ENCODE measurements around the gene RARRES1. TPM values are rescaled to one million over a fixed set of nuclear protein-coding genes. Genes with fewer than 3 reads are reported as not detected.

RARRES1 gene
- total RNA-seq, 1 experiment from 2014 or later = 0.35 TPM

DNA sequence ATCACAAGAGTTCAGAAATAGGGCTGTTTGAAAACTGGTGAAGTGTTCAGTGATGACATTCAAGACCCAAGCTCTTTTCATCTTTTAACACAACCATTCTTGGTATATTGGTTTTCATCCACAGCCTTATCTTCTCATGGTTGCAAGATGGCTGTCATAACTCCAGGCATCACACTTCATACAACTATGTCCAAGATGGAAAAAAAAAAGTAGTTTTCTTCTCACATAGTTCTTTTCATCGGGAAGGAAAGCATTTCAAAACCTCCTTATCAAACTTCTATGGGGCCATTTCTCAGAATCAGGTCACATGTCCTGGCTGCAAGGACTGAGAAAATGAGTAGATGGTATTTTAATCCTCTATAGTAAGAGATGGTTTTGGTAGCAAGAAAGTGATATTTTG is 48.5 kb upstream of the RARRES1 start (continued):
- TF ChIP-seq, protein P1, sequence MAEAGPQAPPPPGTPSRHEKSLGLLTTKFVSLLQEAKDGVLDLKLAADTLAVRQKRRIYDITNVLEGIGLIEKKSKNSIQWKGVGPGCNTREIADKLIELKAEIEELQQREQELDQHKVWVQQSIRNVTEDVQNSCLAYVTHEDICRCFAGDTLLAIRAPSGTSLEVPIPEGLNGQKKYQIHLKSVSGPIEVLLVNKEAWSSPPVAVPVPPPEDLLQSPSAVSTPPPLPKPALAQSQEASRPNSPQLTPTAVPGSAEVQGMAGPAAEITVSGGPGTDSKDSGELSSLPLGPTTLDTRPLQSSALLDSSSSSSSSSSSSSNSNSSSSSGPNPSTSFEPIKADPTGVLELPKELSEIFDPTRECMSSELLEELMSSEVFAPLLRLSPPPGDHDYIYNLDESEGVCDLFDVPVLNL (CRISPR knock-in tag; IDR thresholded peaks at IDR 0.05; ENCODE audit: borderline replicate concordance, low read depth) = no peak

DNA sequence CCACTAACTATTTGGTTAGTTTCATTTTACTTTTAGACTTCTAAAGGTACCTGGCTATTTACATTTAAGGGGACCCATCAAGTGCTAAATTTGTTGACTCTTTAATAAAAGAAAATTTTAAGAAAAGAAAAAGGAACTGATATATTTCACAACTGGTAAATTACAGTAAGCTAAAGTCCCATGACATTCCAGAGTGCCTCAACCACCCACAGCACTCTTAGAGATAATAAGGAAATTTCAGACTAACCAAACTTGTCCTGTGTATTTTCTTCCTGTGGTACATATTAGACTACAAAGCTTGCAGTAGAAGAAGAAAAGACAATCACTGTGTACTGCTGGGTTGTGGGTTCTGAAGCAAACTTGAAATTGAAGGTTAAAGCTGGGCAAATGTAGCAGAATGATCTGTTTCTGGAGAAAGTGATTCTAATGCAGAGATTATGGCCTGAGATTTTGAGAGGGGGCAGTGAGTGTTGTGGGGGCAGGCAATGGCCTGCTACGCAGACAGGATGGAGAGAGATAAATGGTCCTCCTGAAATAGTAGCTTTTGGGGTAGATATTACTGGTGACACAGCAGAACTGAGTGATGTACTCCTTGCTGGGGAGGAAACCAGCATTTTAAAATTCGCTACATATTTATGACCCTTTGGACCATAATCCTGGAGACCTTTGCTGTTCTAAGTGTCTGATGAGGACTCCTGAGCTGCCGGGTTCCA is 45.1 kb upstream of the RARRES1 start:
- no peak for TF ChIP-seq FOXP1 (CRISPR knock-in tag; IDR thresholded peaks at IDR 0.05; ENCODE audit: borderline replicate concordance)
- no peak for TF ChIP-seq OVOL2 (CRISPR knock-in tag; IDR thresholded peaks at IDR 0.05; ENCODE audit: borderline replicate concordance)
- TF ChIP-seq CREM (CRISPR knock-in tag; IDR thresholded peaks at IDR 0.05) = no peak
- TF ChIP-seq, protein P2, sequence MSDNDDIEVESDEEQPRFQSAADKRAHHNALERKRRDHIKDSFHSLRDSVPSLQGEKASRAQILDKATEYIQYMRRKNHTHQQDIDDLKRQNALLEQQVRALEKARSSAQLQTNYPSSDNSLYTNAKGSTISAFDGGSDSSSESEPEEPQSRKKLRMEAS (CRISPR knock-in tag; IDR thresholded peaks at IDR 0.05) = no peak
- no peak for TF ChIP-seq ATF1 (CRISPR knock-in tag; IDR thresholded peaks at IDR 0.05)
- TF ChIP-seq STAT6 (CRISPR knock-in tag; conservative IDR thresholded peaks at IDR 0.05; ENCODE audit: low read depth) = no peak
- no peak for TF ChIP-seq SMAD3 (CRISPR knock-in tag; IDR thresholded peaks at IDR 0.05; ENCODE audit: borderline replicate concordance)
- TF ChIP-seq ZNF138 (CRISPR knock-in tag; conservative IDR thresholded peaks at IDR 0.05) = no peak
- TF ChIP-seq, protein P3, sequence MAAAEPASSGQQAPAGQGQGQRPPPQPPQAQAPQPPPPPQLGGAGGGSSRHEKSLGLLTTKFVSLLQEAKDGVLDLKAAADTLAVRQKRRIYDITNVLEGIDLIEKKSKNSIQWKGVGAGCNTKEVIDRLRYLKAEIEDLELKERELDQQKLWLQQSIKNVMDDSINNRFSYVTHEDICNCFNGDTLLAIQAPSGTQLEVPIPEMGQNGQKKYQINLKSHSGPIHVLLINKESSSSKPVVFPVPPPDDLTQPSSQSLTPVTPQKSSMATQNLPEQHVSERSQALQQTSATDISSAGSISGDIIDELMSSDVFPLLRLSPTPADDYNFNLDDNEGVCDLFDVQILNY (CRISPR knock-in tag; IDR thresholded peaks at IDR 0.05) = no peak
- no peak for TF ChIP-seq NR2C2 (CRISPR knock-in tag; IDR thresholded peaks at IDR 0.05)
- TF ChIP-seq JAZF1 (CRISPR knock-in tag; IDR thresholded peaks at IDR 0.05) = no peak
- TF ChIP-seq NFYB (CRISPR knock-in tag; conservative IDR thresholded peaks at IDR 0.05; ENCODE audit: low read depth) = no peak
- TF ChIP-seq CBFB (CRISPR knock-in tag; IDR thresholded peaks at IDR 0.05; ENCODE audit: low read depth) = no peak
- no peak for TF ChIP-seq EMX1 (CRISPR knock-in tag; IDR thresholded peaks at IDR 0.05)
- TF ChIP-seq CREB1 (CRISPR knock-in tag; IDR thresholded peaks at IDR 0.05) = no peak
- no peak for TF ChIP-seq ZNF396 (CRISPR knock-in tag; IDR thresholded peaks at IDR 0.05; ENCODE audit: borderline replicate concordance)
- H3K27me3 Mint-ChIP-seq (ENCODE audit: low read depth) = no peaks in the 10 kb centered on the region
- ChIA-PET POLR2A (no interaction called here), CTCF (interaction anchor here (1.1 to 1.4 kb wide), 3 partner anchors 14 to 50 kb away, joined by 3 to 5 read pairs (median 4); no protein-coding TSS in a partner anchor)
- H3K36me3 Mint-ChIP-seq = no peaks in the 10 kb centered on the region
- no peak for ATAC-seq
- no peaks in the 10 kb centered on the region for H3K4me1 Mint-ChIP-seq
- DNase-seq (ENCODE audit: low spot score) = no peak
- H3K9me3 Mint-ChIP-seq = 0 out of 2 replicates have a peak, but pooled peaks cover 3% of the 10 kb centered on the region
- no peak overlapping the region for H3K4me3 Mint-ChIP-seq
- H3K27ac Mint-ChIP-seq = no peak overlapping the region

- H3K4me3 Mint-ChIP-seq = no peak overlapping the region
- H3K9me3 Mint-ChIP-seq = 0 out of 2 replicates have a peak, but pooled peaks cover 3% of the 10 kb centered on the region
- DNase-seq (ENCODE audit: low spot score) (no peak), ATAC-seq (no peak)
- POLR2A ChIA-PET = no interaction called here
- H3K36me3 Mint-ChIP-seq = no peaks in the 10 kb centered on the region
- no peak for TF ChIP-seq GTF2I (CRISPR knock-in tag; conservative IDR thresholded peaks at IDR 0.05)
- no peak for TF ChIP-seq ZNF512 (CRISPR knock-in tag; IDR thresholded peaks at IDR 0.05; ENCODE audit: borderline replicate concordance)
- TF ChIP-seq MYBL2 (CRISPR knock-in tag; IDR thresholded peaks at IDR 0.05) = no peak
- TF ChIP-seq TP53 (CRISPR knock-in tag; IDR thresholded peaks at IDR 0.05) = no peak
- TF ChIP-seq ZNF671 (CRISPR knock-in tag; IDR thresholded peaks at IDR 0.05) = no peak
- no peak overlapping the region for H3K27ac Mint-ChIP-seq
- H3K27me3 Mint-ChIP-seq (ENCODE audit: low read depth) = no peaks in the 10 kb centered on the region; the same call in 1 of the 2 replicates
- H3K4me1 Mint-ChIP-seq = 0 out of 2 replicates have a peak, but pooled peaks cover 5% of the 10 kb centered on the region
- CTCF ChIA-PET = no interaction called here
Measured at GRCh38 chr3:158776531-158776930, 44.3 kb upstream of the RARRES1 start.
